Common myeloid progenitor, CD34-positive (primary cell): Measurements from ENCODE around the gene FRYL.
"Not testable (repeated sequence)": the region's sequence is repeated elsewhere in the genome, so short reads cannot be mapped to it uniquely, and the experiment has no call there.

Experiments
- CTCF ChIA-PET: fragments of 350-600 bp; sonication (Branson Sonifier 250); formaldehyde crosslinking; loops from one replicate; lab custom pipeline; 2021; ENCODE audit warnings: antibody characterized with exemption; lab: Charles Lee
- POLR2A ChIA-PET: fragments of 350-600 bp; sonication (Branson Sonifier 250); formaldehyde crosslinking; loops from one replicate; lab custom pipeline; 2021; ENCODE audit warnings: antibody characterized with exemption; lab: Charles Lee
- DNase-seq, 3 donors: peaks; one replicate each; pipeline versions ENCODE4 v3.0.0 to v3.0.0-alpha.2; 2013
- H3K27ac ChIP-seq, 2 experiments: 1 replicate in 1 of 2; 2 replicates in 1 of 2; pipeline ENCODE4 v1.7.0; 2013; ENCODE audit warnings: inconsistent platforms in 2 of 2, low read length in 2 of 2, mild to moderate bottlenecking in 2 of 2, low read depth in 1 of 2, moderate library complexity in 1 of 2; ENCODE audit not compliant: severe bottlenecking in 2 of 2, insufficient read depth in 1 of 2, poor library complexity in 1 of 2
- H3K27me3 ChIP-seq, 5 experiments: replicated peaks in 2 of 5; 1 replicate in 3 of 5; 2 replicates in 2 of 5; pipeline versions ENCODE4 v1.6.1 to v1.7.0; 2013; ENCODE audit warnings: low read length in 4 of 5, mild to moderate bottlenecking in 2 of 5, moderate library complexity in 2 of 5, inconsistent platforms in 1 of 5; ENCODE audit not compliant: insufficient read depth in 5 of 5, control insufficient read depth in 4 of 5
- H3K36me3 ChIP-seq, 4 experiments: 1 replicate in 2 of 4; 2 replicates in 2 of 4; pipeline versions ENCODE4 v1.6.1 to v1.7.0; 2013; ENCODE audit warnings: low read length in 3 of 4, control low read depth in 1 of 4, mild to moderate bottlenecking in 1 of 4; ENCODE audit not compliant: control insufficient read depth in 4 of 4, insufficient read depth in 4 of 4
- H3K4me1 ChIP-seq, 4 experiments: 1 replicate in 3 of 4; 2 replicates in 1 of 4; pipeline versions ENCODE4 v1.6.1 to v1.7.1; 2013; ENCODE audit warnings: low read length in 3 of 4, mild to moderate bottlenecking in 3 of 4, control low read depth in 1 of 4, inconsistent platforms in 1 of 4, moderate library complexity in 1 of 4; ENCODE audit not compliant: control insufficient read depth in 4 of 4, insufficient read depth in 4 of 4; ENCODE audit errors: control extremely low read depth in 1 of 4
- H3K4me3 ChIP-seq, 7 experiments: 1 replicate in 4 of 7; 2 replicates in 3 of 7; pipeline versions ENCODE4 v1.5.1 to v1.7.0; 2013; ENCODE audit warnings: mild to moderate bottlenecking in 7 of 7, low read length in 6 of 7, moderate library complexity in 6 of 7, inconsistent platforms in 2 of 7, low read depth in 2 of 7, control low read depth in 1 of 7; ENCODE audit not compliant: insufficient read depth in 4 of 7, control insufficient read depth in 1 of 7; ENCODE audit errors: extremely low read depth in 1 of 7
- H3K9me3 ChIP-seq, 5 experiments: 1 replicate in 4 of 5; 2 replicates in 1 of 5; pipeline versions ENCODE4 v1.6.1 to v1.7.1; 2013; ENCODE audit warnings: low read length in 4 of 5, mild to moderate bottlenecking in 2 of 5, inconsistent platforms in 1 of 5, low read depth in 1 of 5, moderate library complexity in 1 of 5; ENCODE audit not compliant: control insufficient read depth in 4 of 5, insufficient read depth in 2 of 5; ENCODE audit errors: control extremely low read depth in 1 of 5
- WGBS: methylation state at CpG from one replicate; pipeline ENCODE4 v1.1.5; 2013; ENCODE audit not compliant: insufficient coverage; 5-methylcytosine and 5-hydroxymethylcytosine counted together

The FRYL gene

DNA sequence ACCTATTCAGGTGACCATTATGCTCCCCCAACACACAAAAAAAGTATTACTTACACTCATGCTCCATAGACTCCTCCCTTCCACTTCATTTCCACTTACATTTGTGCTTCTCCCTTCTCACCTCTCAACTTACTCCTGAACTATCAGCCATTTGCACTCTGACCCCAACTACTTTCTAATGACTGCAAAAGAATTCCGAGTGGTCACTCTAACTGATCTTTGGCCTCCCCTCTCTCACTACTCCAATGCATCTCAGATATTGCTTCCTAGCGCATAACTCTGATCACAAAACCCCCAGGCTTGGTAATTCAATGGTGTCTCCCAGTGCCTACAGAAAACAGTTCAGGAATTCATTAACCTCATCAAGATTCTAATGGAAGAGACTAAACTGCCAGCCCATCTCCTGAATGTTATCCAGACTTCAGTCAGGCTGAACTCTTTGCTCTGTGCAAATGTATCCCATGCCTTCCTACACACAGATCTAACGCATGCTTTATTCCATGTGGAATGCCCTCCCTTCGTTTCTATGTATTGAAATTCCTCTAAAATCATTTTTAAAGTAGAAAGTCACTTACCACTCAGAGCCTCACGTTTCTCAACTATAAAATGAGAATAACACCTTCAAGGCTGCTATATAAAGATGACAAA, 61.1 kb downstream of the FRYL start:
- Histone ChIP-seq H3K4me1 (peaks cover 3 to 19% (median 9%) of the 10 kb centered on the region in 4 experiments), H3K27ac (no peak overlapping the region), H3K27me3 (no peaks in the 10 kb centered on the region), H3K4me3 (no peak overlapping the region), H3K36me3 (peaks cover 0 to 3% (median 0%) of the 10 kb centered on the region in 4 experiments), H3K9me3 (peaks cover 0 to 9% (median 0%) of the 10 kb centered on the region in 5 experiments)
- CTCF ChIA-PET = no interaction called here
- 96% methylated on average over 4 of the region's 5 CpGs for WGBS
- POLR2A ChIA-PET = no interaction called here
- DNase-seq = no peak

DNA sequence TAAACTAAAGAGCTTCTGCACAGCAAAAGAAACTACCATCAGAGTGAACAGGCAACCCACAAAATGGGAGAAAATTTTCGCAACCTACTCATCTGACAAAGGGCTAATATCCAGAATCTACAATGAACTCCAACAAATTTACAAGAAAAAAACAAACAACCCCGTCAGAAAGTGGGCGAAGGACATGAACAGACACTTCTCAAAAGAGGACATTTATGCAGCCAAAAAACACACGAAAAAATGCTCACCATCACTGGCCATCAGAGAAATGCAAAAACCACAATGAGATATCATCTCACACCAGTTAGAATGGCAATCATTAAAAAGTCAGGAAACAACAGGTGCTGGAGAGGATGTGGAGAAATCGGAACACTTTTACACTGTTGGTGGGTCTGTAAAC, 63.8 kb downstream of the FRYL start:
- H3K27ac ChIP-seq, H3K9me3 ChIP-seq, H3K4me1 ChIP-seq, DNase-seq, H3K4me3 ChIP-seq, POLR2A ChIA-PET, CTCF ChIA-PET, H3K27me3 ChIP-seq, H3K36me3 ChIP-seq: not testable (repeated sequence)
- 75% methylated on average over 1 of the region's 5 CpGs for WGBS

DNA sequence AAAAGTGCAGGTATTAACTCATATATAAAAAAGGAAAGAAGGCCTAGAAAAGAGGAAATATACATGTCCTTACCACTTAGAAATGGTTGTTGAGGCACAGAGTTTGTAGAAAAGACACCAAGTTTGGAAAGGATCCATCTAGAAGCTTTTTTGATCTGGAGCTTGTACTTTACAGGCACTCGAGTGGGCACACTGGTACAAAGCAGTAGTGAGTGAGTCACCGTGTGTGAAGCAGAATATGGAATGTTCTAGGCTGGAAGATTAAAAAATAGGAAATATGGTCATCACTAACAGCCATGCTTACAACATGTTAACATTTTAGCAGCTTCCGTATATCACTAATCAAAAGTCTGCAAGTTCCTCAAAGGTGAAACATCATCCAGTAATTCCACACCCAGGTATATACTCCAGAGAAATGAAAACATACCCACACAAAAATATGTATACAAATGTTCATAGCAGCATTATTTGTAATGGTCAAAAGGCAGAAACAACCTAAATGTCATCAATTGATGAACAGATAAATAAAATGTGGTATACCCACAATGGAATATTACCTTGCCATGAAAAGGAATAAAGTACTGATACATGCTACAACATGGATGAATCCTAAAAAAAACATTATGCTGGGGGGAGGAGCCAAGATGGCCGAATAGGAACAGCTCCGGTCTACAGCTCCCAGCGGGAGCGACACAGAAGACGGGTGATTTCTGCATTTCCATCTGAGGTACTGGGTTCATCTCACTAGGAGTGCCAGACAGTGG, 69.5 kb downstream of the FRYL start:
- ChIA-PET POLR2A (no interaction called here), CTCF (interaction anchor here (0.9 kb wide), 1 partner anchor 13 kb away, joined by 3 read pairs; no protein-coding TSS in a partner anchor)
- DNase-seq = no peak

DNA sequence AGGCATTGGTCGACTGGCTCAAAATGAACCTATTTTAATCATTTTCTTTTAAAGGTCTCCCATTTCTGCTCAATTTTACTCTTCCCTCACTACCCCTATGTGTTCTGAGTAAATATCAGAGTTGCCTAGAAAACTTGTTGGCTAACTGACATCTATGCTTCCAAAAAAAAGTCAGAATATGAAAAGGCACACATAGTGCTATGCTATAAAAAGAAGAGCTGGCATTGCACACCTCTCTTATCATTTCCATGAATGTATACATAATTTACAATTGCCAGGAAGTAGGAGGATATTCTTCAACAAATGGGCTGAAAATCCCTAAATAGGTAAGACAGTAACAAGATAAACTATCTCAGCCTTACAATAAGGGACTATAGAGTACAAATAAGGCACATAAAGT, 70.2 kb downstream of the FRYL start:
- WGBS = 100% methylated on average over 1 of the region's 1 CpG
- ChIA-PET CTCF (interaction anchor here (0.9 kb wide), 1 partner anchor 12 kb away, joined by 3 read pairs; no protein-coding TSS in a partner anchor), POLR2A (no interaction called here)
- Histone ChIP-seq H3K9me3 (no peaks in the 10 kb centered on the region), H3K4me1 (no peaks in the 10 kb centered on the region), H3K27me3 (no peaks in the 10 kb centered on the region), H3K27ac (no peak overlapping the region), H3K4me3 (no peak overlapping the region), H3K36me3 (peaks cover 10 to 22% (median 15%) of the 10 kb centered on the region in 4 experiments)
- no peak for DNase-seq

More for the DNA sequence above, 69.5 kb downstream of the FRYL start:
- Histone ChIP-seq H3K27ac (no peak overlapping the region), H3K36me3 (peaks cover 10 to 22% (median 15%) of the 10 kb centered on the region in 4 experiments), H3K4me3 (no peak overlapping the region), H3K4me1 (no peaks in the 10 kb centered on the region), H3K27me3 (no peaks in the 10 kb centered on the region), H3K9me3 (no peaks in the 10 kb centered on the region)
- 100% methylated on average over 1 of the region's 8 CpGs for WGBS

DNA sequence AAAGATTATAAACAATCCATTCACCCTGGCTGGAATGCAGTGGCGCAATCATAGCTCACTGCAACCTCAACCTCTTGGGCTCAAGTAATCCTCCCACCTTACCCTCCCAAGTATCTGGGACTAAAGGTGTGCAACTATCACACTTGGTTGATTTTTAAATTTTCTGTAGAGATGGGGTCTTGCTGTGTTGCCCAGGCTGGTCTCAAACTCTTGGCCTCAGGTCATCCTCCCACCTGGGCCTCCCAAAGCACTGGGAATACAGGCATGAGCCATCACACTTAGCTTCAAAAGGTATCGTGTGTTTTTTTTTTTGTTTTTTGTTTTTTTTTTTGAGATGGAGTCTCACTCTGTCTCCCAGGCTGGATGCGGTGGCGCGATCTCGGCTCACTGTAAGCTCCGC, 71.5 kb downstream of the FRYL start:
- POLR2A ChIA-PET = no interaction called here
- WGBS = 80% methylated on average over 1 of the region's 7 CpGs

DNA sequence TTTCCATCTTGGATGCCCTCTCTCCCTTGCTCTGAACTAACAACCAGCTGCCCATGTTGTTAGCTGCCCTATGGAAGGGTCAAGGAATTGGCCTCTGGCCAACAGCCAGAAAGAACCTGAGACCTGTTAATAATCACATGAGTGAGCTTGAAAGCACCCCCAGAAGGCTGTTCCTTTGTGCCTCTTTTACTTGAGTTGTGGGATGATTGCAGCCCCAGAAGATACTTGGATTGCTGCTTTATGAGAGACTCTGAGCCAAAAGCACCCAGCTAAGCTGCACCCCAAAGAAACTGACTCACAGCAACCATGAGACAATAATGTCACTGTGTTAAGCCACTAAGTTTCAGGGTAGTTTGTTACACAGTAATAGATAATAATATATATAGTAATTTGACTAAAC, 73.3 kb downstream of the FRYL start:
- H3K27ac ChIP-seq = no peak overlapping the region
- ChIA-PET POLR2A (no interaction called here), CTCF (no interaction called here)
- no peaks in the 10 kb centered on the region for H3K4me1 ChIP-seq
- H3K27me3 ChIP-seq = no peaks in the 10 kb centered on the region
- no peak overlapping the region for H3K4me3 ChIP-seq
- H3K36me3 ChIP-seq = peaks cover 10 to 22% (median 16%) of the 10 kb centered on the region in 4 experiments
- H3K9me3 ChIP-seq = no peaks in the 10 kb centered on the region
- no peak for DNase-seq

More for the DNA sequence above, 71.5 kb downstream of the FRYL start:
- H3K27ac ChIP-seq = no peak overlapping the region
- no peak overlapping the region for H3K4me3 ChIP-seq
- no peaks in the 10 kb centered on the region for H3K9me3 ChIP-seq
- DNase-seq = no peak
- peaks cover 10 to 22% (median 15%) of the 10 kb centered on the region in 4 experiments for H3K36me3 ChIP-seq
- CTCF ChIA-PET = interaction anchor here (0.6 to 1.4 kb wide), 2 partner anchors 10 to 102 kb away, joined by 3 to 4 read pairs; no protein-coding TSS in a partner anchor
- no peaks in the 10 kb centered on the region for H3K4me1 ChIP-seq
- no peaks in the 10 kb centered on the region for H3K27me3 ChIP-seq

DNA sequence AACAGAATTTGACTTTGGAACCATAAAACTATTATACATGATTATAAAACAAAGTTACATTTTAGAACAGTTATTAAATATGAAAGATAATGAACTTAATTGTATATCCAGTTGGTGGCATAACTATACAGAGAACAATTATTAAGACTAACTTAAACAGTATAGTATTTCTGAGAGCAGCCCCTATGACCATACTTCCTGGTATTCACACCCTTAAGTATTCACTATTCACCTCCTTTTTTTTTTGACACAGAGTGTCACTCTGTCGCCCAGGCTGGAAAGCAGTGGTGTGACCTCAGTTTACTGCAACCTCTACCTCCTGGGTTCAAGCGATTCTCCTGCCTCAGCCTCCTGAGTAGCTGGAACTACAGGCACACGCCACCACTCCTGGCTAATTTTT, 74.5 kb downstream of the FRYL start:
- POLR2A ChIA-PET = no interaction called here
- WGBS = 100% methylated on average over 3 of the region's 3 CpGs
- CTCF ChIA-PET = interaction anchor here (1.3 kb wide), 1 partner anchor 15 kb away, joined by 3 read pairs; no protein-coding TSS in a partner anchor

More for the DNA sequence above, 74.5 kb downstream of the FRYL start:
- no peaks in the 10 kb centered on the region for H3K27me3 ChIP-seq
- H3K4me1 ChIP-seq = no peaks in the 10 kb centered on the region
- no peak overlapping the region for H3K4me3 ChIP-seq
- H3K27ac ChIP-seq = no peak overlapping the region
- H3K36me3 ChIP-seq = peaks cover 10 to 22% (median 16%) of the 10 kb centered on the region in 4 experiments
- DNase-seq = no peak
- H3K9me3 ChIP-seq = no peaks in the 10 kb centered on the region
